ENCODE data around the gene SEZ6L. TPM values are rescaled to one million over a fixed set of nuclear protein-coding genes. Genes with fewer than 3 reads are reported as not detected.

The SEZ6L gene
- total RNA-seq, 1 experiment from 2014 or later, result not detected

DNA sequence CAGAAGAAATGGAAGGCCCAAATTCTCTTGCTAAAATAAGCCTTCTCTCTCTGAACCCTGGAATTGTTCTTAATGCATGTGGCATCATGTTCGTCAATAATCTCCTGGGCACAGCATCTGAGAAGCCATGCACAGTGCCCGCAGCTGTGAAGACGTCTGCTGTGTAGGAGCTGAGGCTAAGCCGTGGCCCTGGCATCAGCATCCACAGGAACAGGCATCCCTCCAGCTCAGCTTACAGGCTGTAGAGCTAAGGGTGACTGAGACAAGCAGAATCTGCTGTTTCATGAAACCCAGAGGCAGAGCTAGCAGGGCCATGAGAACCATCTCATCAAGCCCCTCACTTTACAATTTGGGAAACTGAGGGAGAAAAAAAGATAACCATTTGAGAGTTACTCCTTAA is 60.6 kb downstream of the SEZ6L start:
- in situ Hi-C loops (cut with HindIII; ENCODE audit: low sequenced_read_pairs), result no loop called here
- no peak for DNase-seq (ENCODE audit: low spot score)

DNA sequence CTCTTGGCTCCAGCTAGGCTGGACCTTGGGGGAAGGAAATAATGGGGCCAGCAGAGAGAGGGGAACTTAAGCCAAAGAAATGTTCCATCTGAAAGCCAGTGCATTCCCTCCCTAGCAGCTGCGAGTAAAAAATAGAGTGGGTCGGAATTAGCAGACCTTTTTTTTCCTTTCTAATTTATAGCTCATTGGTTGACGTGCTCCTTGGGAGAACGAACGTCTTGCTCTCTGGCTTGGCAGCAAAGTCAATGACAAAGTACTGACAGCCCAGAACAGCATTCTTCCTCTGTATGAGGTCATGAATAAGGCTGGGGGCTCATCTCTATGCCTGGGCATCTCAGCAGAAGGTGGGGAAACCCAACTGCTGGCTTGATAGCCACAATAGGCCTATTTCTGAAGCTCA is 65.0 kb downstream of the SEZ6L start:
- in situ Hi-C loops (cut with HindIII; ENCODE audit: low sequenced_read_pairs), result no loop called here
- peak; percentile 8 for DNase-seq (ENCODE audit: low spot score)

DNA sequence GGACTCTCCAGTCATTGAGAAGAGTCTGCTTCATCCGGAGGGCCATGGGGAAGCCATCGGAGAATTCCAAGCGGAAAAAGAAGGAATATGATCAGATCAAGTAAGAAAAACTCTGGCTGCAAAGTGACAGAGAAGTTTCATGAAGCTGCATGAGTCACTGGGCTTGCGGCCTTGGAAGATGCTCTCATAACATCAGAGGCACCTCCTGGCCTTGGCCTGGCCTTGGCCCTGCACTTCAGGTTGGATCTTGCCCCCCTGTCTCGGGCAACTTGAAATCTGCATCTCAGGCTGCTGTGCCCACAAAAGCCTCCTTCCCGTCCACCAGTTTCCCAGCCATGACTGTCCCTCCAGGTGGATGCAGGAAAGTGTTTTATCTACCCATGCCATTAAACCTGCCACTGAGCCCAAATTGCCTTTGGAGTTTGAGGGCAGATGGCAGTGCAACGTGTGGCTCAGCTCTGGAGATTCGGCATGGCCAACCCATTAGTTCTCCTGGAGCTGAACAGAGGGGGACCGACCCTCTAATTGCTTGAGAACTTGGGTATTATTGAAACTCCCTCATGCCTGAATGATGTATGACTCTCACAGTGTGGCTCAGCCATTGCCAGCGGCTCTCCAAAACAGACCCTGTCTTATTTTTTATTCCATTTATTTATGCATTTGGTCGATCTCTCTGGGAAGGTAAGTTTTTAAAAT is 66.7 kb downstream of the SEZ6L start:
- in situ Hi-C loops (cut with HindIII; ENCODE audit: low sequenced_read_pairs), result no loop called here
- DNase-seq (ENCODE audit: low spot score), result no peak

DNA sequence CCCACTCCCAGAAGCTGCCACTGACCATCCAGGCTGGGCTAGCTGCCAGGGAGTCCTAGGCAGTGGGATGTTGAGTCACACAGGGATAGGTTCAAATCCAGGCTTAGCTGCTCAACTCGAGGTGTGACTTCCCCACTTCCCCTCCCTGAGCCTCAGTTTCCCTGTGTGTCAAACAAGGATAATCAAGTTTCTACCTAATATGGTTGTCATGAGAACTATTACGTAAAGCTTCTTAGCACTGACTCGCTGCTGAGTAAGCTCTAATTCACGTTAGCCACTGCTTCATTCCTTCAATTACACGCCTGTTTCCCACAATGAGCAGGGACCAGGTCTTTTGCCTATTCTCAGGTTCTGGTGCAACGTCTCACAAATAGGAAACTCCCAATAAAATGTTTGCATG is 67.7 kb downstream of the SEZ6L start:
- DNase-seq (ENCODE audit: low spot score), result no peak
- in situ Hi-C loops (cut with HindIII; ENCODE audit: low sequenced_read_pairs), result no loop called here

DNA sequence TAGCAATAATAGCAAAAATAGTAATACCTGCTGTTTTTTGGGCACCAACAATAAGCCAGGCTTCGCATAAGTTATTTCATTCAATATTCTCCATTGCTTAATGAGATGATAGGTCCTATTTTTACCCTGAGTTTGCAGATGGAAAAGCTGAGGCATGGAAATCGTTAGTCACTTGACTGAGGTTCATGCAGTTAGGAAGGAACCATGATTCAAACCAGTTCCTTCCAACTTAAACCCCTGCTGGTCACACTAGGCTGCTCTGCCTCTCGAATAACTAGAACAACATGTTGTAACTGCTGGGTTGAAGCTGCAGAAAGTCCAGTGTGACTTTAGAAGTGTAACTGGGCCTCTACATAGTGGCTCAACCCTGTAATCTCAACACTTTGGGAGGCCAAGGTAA is 69.3 kb downstream of the SEZ6L start:
- DNase-seq (ENCODE audit: low spot score), result no peak
- in situ Hi-C loops (cut with HindIII; ENCODE audit: low sequenced_read_pairs), result no loop called here

- no peak for DNase-seq (ENCODE audit: low spot score)
- in situ Hi-C loops (cut with HindIII; ENCODE audit: low sequenced_read_pairs), result no loop called here
Measured at GRCh38 chr22:26239581-26239980, 70.3 kb downstream of the SEZ6L start.

DNA sequence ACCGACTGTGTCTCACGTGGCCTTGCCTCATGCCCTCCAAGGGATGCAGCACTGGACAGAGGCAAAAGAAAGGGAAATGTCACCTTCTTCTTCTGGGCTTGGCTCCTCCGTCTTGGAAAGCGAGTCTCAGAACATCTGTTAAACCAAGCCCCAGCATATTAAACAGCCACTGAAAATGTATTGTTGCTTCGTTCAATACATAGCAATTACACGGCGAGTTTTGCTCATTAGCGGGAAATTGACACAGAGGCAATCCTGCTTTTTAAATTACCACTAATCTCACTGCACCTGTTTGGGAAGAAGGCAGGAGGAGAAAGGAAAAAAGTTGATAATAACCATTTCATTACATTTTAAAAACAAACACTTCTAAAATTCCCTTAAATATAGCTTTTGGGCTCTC is 72.1 kb downstream of the SEZ6L start:
- in situ Hi-C loops (cut with HindIII; ENCODE audit: low sequenced_read_pairs), result no loop called here
- no peak for DNase-seq (ENCODE audit: low spot score)

- DNase-seq (ENCODE audit: low spot score), result peak; percentile 63
- in situ Hi-C loops (cut with HindIII; ENCODE audit: low sequenced_read_pairs), result no loop called here
Measured at GRCh38 chr22:26245001-26245400, 75.7 kb downstream of the SEZ6L start.

DNA sequence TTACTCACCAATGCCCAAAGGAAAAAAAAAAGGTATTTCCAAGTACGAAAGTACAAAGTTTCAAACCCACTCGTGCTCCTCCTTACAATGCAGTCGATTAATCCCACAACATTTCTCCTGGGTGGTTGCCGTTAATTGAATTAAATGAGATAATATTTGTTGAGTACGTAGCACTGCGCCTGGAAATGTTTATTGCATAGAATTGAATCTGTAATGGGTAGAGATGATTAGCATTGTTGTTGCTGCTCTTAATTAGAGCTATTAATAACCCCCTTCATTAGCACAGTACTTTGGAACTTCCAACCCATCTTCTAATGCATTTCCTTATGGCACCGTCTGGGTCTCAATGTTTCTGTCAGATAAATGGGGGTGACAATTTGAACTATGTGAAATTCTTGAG is 77.3 kb downstream of the SEZ6L start:
- in situ Hi-C loops (cut with HindIII; ENCODE audit: low sequenced_read_pairs), result no loop called here

DNA sequence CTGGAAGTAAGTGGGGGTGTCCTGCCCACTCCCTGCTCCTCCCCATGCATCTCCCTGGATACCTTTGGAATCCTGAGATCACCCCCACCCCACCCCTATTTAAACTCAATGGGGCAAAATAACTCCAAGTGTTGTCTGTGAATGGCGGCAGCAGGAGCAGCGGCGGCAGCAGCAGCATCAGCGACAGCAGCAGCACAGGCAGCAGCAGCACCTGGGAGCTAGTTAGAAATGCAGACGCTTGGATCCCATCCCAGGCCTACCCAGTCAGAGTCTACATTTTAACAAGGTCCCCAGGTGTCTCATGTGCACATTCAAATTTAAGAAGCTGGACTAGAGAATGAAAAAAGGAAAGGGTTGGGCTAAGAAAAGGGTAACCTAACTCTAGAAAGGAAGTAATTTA is 82.6 kb downstream of the SEZ6L start:
- DNase-seq (ENCODE audit: low spot score), result no peak
- in situ Hi-C loops (cut with HindIII; ENCODE audit: low sequenced_read_pairs), result no loop called here

More for the DNA sequence above, 77.3 kb downstream of the SEZ6L start:
- DNase-seq (ENCODE audit: low spot score), result no peak

DNA sequence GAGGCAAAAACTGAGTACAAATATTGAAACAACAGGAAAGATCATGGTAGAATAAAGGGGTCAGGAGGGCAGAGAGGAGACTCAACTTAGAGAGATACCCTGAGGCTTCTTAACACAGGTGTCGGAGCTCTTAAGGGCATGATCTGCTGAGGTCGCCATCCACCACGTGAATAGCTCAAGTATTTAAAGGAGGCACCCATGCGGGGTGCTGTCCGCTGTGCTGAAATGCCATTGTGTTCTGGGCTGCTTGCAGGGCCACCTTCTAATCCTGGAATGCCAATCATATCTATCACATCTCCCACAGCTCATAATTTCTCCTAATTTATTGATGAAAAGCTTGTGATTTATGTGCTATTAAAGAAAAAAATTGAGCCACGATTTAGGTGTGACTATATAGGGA is 90.2 kb downstream of the SEZ6L start:
- no peak for DNase-seq (ENCODE audit: low spot score)
- in situ Hi-C loops (cut with HindIII; ENCODE audit: low sequenced_read_pairs), result no loop called here

- in situ Hi-C loops (cut with HindIII; ENCODE audit: low sequenced_read_pairs), result no loop called here
- no peak for DNase-seq (ENCODE audit: low spot score)
Measured at GRCh38 chr22:26264162-26264561, 94.9 kb downstream of the SEZ6L start.

DNA sequence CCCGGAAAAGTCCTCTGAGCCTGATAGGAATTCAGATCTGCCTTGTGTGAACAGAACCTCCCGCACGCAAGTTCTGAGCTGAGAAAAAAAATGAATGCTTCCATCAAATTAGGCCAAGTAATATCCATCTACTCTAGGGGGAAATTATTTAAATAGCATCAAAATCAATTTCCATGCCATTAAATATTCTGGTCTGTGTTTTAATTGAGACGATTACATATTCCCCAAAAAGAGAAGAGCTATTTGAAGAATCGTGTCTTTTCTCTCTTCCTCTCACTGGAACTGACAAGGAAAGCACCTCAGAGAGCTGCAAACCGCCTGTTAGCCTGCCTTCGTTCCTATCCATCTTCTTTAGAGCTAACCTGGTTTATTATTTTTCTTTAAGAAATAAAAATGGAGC is 96.0 kb downstream of the SEZ6L start:
- in situ Hi-C loops (cut with HindIII; ENCODE audit: low sequenced_read_pairs), result no loop called here
- no peak for DNase-seq (ENCODE audit: low spot score)

DNA sequence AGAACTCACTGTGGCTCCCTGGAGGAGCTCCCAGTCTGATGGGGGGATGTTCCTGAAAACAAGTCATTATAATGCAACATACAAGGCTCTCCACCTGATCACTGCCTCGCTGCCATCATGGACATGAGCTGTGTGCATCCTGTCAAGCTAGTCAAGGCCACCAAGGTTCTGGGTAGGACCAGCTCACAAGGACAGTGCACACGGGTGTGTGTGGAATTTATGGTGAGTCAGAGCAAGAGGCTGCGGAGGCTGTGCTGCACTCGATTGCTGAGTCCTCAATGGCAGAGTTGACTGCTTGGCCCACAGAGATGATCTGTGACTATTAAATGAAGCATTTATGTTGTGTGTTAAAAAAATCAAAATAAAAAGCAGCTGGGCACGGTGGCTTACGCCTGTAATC is 96.6 kb downstream of the SEZ6L start:
- DNase-seq (ENCODE audit: low spot score), result no peak

GRCh38 chr22:26267856-26268255 is 98.6 kb downstream of the SEZ6L start:
- no peak for DNase-seq (ENCODE audit: low spot score)
- in situ Hi-C loops (cut with HindIII; ENCODE audit: low sequenced_read_pairs), result no loop called here

More for the DNA sequence above, 96.6 kb downstream of the SEZ6L start:
- in situ Hi-C loops (cut with HindIII; ENCODE audit: low sequenced_read_pairs), result no loop called here

- no peak for DNase-seq (ENCODE audit: low spot score)
- in situ Hi-C loops (cut with HindIII; ENCODE audit: low sequenced_read_pairs), result no loop called here
Measured at GRCh38 chr22:26269572-26269971, 100.3 kb downstream of the SEZ6L start.

- DNase-seq (ENCODE audit: low spot score), result no peak
- in situ Hi-C loops (cut with HindIII; ENCODE audit: low sequenced_read_pairs), result no loop called here
Measured at GRCh38 chr22:26271427-26271826, 102.2 kb downstream of the SEZ6L start.

- in situ Hi-C loops (cut with HindIII; ENCODE audit: low sequenced_read_pairs), result no loop called here
- peak; percentile 73 for DNase-seq (ENCODE audit: low spot score)
Measured at GRCh38 chr22:26273011-26273675, 103.9 kb downstream of the SEZ6L start.

DNA sequence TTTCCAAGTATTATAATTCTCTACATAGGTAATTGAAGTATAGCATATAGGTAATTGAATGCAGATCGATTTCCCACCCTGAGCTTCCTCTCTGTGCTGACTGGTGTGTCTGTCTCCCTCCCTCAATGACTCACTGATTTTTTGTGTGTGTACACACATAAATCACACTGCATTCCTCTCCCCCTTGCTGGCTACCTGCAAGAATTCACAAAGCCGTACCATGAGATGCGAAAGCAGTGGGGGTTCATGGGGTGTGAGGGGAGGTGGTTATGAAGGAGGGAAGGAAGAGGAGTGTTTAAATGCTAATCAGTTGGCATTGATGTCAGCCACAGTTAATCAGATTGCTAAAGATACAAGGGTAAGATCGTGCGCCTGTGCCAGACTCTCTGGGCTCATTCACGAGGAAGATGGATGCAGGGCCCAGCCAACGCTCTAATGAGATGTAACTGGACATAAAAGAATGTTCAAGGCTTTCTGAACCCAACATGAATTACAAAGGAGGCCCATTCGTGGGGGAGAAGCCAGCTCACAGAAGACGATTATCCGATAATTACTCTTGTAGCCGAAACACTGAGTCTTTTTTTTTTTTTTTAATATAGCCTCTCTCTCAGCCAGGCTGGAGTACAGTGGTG is 107.4 kb downstream of the SEZ6L start:
- no peak for DNase-seq (ENCODE audit: low spot score)

GRCh38 chr22:26281941-26282340 is 112.7 kb downstream of the SEZ6L start:
- in situ Hi-C loops (cut with HindIII; ENCODE audit: low sequenced_read_pairs), result no loop called here
- DNase-seq (ENCODE audit: low spot score), result no peak

More for the DNA sequence above, 107.4 kb downstream of the SEZ6L start:
- in situ Hi-C loops (cut with HindIII; ENCODE audit: low sequenced_read_pairs), result no loop called here

DNA sequence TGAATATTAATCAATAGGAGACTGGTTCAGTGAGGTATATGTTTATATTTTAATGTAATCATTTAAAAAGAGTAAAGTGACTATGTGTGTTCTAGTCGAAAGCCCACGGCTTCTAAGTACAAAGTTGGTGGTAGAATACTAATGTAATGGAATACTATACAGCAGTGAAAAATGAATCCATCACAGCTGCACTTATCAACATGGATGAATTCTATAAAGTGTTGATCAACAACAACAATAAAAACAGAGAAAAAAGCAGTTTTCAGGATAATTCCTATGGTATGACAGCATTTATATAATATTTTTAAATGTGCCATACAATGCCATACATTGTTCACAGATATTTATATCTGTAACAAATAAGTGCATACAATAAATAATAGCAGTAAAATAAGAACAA is 114.1 kb downstream of the SEZ6L start:
- in situ Hi-C loops (cut with HindIII; ENCODE audit: low sequenced_read_pairs), result no loop called here
- DNase-seq (ENCODE audit: low spot score), result no peak

Measured in G401 (cell line).